ENCODE data around the gene MYLK4. TPM values are rescaled to one million over a fixed set of nuclear protein-coding genes. Genes with fewer than 3 reads are reported as not detected.

The MYLK4 gene
- total and polyA plus RNA-seq, 2 of the 13 experiments (the other 11 are each of a cell fraction or from before 2014, with no cell fraction given), result 0.26 to 0.29 TPM

DNA sequence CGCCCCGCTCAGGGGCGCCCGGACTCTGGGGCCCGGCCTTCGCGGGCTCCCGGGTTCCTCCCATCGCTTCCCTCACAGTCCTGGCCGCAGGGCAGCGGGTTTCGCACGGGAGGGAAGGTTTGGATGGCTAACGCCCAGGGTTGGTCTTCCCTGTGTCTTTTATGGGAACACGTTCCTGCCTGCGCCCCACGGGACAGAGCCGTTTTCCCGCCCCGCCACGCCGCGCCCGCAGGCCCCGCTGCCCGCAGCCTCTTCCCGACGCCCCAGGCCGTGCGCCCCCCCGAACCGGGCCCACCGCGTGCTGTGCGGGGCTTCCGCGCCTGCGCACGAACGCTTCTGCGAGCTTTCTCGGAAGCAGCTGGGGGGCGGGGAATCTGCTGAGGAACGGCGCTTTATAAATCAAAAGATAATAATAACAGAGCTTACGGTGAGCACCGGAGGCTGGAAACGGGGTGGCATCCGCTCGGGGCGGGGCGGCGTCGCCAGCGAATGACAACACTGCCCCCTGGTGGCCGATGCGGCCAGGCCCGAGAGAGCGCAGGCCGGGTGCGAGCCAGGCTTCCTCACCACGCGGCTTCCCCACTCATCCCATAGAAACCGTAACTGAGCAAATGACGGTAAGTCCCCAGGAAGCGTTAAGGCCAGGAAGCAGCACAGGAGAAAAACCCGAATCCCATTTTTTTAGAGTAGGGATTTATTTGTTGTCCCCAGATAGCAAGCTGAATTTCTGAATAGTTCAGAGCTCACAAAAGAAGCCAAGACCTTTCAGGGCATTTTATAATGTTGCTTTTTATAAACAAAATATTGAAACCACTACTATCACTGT lies 116.4 kb downstream of the MYLK4 start (continued):
- TF ChIP-seq, protein P1, sequence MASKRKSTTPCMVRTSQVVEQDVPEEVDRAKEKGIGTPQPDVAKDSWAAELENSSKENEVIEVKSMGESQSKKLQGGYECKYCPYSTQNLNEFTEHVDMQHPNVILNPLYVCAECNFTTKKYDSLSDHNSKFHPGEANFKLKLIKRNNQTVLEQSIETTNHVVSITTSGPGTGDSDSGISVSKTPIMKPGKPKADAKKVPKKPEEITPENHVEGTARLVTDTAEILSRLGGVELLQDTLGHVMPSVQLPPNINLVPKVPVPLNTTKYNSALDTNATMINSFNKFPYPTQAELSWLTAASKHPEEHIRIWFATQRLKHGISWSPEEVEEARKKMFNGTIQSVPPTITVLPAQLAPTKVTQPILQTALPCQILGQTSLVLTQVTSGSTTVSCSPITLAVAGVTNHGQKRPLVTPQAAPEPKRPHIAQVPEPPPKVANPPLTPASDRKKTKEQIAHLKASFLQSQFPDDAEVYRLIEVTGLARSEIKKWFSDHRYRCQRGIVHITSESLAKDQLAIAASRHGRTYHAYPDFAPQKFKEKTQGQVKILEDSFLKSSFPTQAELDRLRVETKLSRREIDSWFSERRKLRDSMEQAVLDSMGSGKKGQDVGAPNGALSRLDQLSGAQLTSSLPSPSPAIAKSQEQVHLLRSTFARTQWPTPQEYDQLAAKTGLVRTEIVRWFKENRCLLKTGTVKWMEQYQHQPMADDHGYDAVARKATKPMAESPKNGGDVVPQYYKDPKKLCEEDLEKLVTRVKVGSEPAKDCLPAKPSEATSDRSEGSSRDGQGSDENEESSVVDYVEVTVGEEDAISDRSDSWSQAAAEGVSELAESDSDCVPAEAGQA (IDR thresholded peaks at IDR 0.05; ENCODE audit: low read depth), result peak; percentile 48; the same call in 1 of the 2 replicates
- TF ChIP-seq, protein P1 (CRISPR knock-in tag; IDR thresholded peaks at IDR 0.05; ENCODE audit: borderline replicate concordance), result no peak
- no peak for TF ChIP-seq TRIM24 (CRISPR knock-in tag; IDR thresholded peaks at IDR 0.05)
- TF ChIP-seq DMAP1 (CRISPR knock-in tag; IDR thresholded peaks at IDR 0.05), result 0 out of 2 replicates have a peak, but pooled peaks have one; percentile 49
- TF ChIP-seq KDM5A (IDR thresholded peaks at IDR 0.05; ENCODE audit: borderline replicate concordance, low read length), result no peak
- no peak for TF ChIP-seq NFIC (IDR thresholded peaks at IDR 0.05; ENCODE audit: low read length)
- no peak for TF ChIP-seq BATF2 (CRISPR knock-in tag; IDR thresholded peaks at IDR 0.05)
- TF ChIP-seq NR3C1 (CRISPR knock-in tag; IDR thresholded peaks at IDR 0.05), result no peak
- TF ChIP-seq ZNF10 (CRISPR knock-in tag; IDR thresholded peaks at IDR 0.05; ENCODE audit: borderline replicate concordance, low read depth), result no peak
- peak; percentile 13 for TF ChIP-seq ASH2L (IDR thresholded peaks at IDR 0.05; ENCODE audit: insufficient read length, low read depth, low read length)
- TF ChIP-seq ZNF644 (CRISPR knock-in tag; IDR thresholded peaks at IDR 0.05; ENCODE audit: low read depth), result 0 out of 2 replicates have a peak, but pooled peaks have one; percentile 26
- no peak for TF ChIP-seq ZEB1 (IDR thresholded peaks at IDR 0.05; ENCODE audit: insufficient replicate concordance, low read depth)
- TF ChIP-seq PAX8 (CRISPR knock-in tag; IDR thresholded peaks at IDR 0.05; ENCODE audit: borderline replicate concordance), result no peak
- TF ChIP-seq, protein P2, sequence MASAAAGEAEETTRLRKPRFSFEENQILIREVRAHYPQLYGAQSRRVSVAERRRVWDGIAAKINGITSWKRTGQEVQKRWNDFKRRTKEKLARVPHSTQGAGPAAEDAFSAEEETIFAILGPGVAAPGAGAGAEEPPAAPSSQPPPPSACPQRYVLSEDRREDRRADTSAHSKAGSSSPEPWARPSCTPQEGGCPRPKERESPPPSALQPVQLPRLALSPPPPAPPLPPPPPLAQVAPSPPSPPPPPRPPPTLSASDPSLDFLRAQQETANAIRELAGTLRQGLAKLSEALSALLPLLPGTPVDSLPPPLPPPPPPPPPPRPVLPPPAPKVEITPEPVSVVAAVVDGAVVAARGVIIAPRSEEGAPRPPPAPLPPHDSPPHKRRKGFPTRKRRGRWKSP (CRISPR knock-in tag; IDR thresholded peaks at IDR 0.05), result peak; percentile 70; the same call in 1 of the 2 replicates
- no peak for TF ChIP-seq MAFK (conservative IDR thresholded peaks at IDR 0.05 in 1 of 2, IDR thresholded peaks at IDR 0.05 in 1 of 2; ENCODE audit: low read length in 2 of 2)
- TF ChIP-seq ZFP36L2 (CRISPR knock-in tag; IDR thresholded peaks at IDR 0.05), result no peak
- TF ChIP-seq ZNF761 (CRISPR knock-in tag; conservative IDR thresholded peaks at IDR 0.05), result no peak
- peak; percentile 61; the same call in 1 of the 2 replicates for TF ChIP-seq THRA (CRISPR knock-in tag; IDR thresholded peaks at IDR 0.05; ENCODE audit: borderline replicate concordance)
- no peak for TF ChIP-seq ZNF703 (CRISPR knock-in tag; IDR thresholded peaks at IDR 0.05; ENCODE audit: borderline replicate concordance)
- TF ChIP-seq NR2F6 (IDR thresholded peaks at IDR 0.05), result no peak
- TF ChIP-seq NR2F6 (CRISPR knock-in tag; IDR thresholded peaks at IDR 0.05), result 0 out of 2 replicates have a peak, but pooled peaks have one; percentile 24

Data from HepG2 (cell line).